GM21576 (cell line): ENCODE measurements around the gene KRTAP15-1.

Source experiments
- ATAC-seq: cut with Tn5 transposase; IDR thresholded peaks from one replicate; pipeline ENCODE4 v1.9.1; 2021; ENCODE audit warnings: mild to moderate bottlenecking, moderate library complexity; ENCODE audit not compliant: unreplicated experiment

The KRTAP15-1 gene

GRCh38 chr21:30486180-30486579, 46.1 kb downstream of the KRTAP15-1 start:
- no peak for ATAC-seq

- no peak for ATAC-seq
Observed at GRCh38 chr21:30487336-30487735, 47.3 kb downstream of the KRTAP15-1 start, which contains the start of gene KRTAP19-2. Gene KRTAP19-2 (minus strand): TSS chr21:30487436. CDS start chr21:30487348, 88 bp downstream.
